Measurements from ENCODE around the gene CACNA1C. TPM values are rescaled to one million over a fixed set of nuclear protein-coding genes. Genes with fewer than 3 reads are reported as not detected.

Gene CACNA1C
- total RNA-seq, 1 donor from 2014 or later = 1.3 TPM

- H3K36me3 ChIP-seq (ENCODE audit: control insufficient read depth, insufficient read depth, low read length) = no peaks in the 10 kb centered on the region
- H3K27me3 ChIP-seq (ENCODE audit: control insufficient read depth, insufficient read depth, low read length) = peaks cover 12% of the 10 kb centered on the region
- no peak for DNase-seq (ENCODE audit: low read depth)
- TF ChIP-seq, protein P1, sequence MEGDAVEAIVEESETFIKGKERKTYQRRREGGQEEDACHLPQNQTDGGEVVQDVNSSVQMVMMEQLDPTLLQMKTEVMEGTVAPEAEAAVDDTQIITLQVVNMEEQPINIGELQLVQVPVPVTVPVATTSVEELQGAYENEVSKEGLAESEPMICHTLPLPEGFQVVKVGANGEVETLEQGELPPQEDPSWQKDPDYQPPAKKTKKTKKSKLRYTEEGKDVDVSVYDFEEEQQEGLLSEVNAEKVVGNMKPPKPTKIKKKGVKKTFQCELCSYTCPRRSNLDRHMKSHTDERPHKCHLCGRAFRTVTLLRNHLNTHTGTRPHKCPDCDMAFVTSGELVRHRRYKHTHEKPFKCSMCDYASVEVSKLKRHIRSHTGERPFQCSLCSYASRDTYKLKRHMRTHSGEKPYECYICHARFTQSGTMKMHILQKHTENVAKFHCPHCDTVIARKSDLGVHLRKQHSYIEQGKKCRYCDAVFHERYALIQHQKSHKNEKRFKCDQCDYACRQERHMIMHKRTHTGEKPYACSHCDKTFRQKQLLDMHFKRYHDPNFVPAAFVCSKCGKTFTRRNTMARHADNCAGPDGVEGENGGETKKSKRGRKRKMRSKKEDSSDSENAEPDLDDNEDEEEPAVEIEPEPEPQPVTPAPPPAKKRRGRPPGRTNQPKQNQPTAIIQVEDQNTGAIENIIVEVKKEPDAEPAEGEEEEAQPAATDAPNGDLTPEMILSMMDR (IDR thresholded peaks at IDR 0.05; ENCODE audit: insufficient read depth, low read length, poor library complexity, severe bottlenecking) = no peak
- H3K4me3 ChIP-seq (ENCODE audit: low read depth, low read length) = no peak overlapping the region
Observed at GRCh38 chr12:2300886-2301285, 248.1 kb downstream of the CACNA1C start.

- no peak for DNase-seq (ENCODE audit: low read depth)
- Histone ChIP-seq H3K4me3 (ENCODE audit: low read depth, low read length) (no peak overlapping the region), H3K36me3 (ENCODE audit: control insufficient read depth, insufficient read depth, low read length) (no peaks in the 10 kb centered on the region), H3K27me3 (ENCODE audit: control insufficient read depth, insufficient read depth, low read length) (peaks cover 12% of the 10 kb centered on the region)
- TF ChIP-seq, protein P1 (IDR thresholded peaks at IDR 0.05; ENCODE audit: insufficient read depth, low read length, poor library complexity, severe bottlenecking) = no peak
Observed at GRCh38 chr12:2301531-2302461, 249.0 kb downstream of the CACNA1C start.

DNA sequence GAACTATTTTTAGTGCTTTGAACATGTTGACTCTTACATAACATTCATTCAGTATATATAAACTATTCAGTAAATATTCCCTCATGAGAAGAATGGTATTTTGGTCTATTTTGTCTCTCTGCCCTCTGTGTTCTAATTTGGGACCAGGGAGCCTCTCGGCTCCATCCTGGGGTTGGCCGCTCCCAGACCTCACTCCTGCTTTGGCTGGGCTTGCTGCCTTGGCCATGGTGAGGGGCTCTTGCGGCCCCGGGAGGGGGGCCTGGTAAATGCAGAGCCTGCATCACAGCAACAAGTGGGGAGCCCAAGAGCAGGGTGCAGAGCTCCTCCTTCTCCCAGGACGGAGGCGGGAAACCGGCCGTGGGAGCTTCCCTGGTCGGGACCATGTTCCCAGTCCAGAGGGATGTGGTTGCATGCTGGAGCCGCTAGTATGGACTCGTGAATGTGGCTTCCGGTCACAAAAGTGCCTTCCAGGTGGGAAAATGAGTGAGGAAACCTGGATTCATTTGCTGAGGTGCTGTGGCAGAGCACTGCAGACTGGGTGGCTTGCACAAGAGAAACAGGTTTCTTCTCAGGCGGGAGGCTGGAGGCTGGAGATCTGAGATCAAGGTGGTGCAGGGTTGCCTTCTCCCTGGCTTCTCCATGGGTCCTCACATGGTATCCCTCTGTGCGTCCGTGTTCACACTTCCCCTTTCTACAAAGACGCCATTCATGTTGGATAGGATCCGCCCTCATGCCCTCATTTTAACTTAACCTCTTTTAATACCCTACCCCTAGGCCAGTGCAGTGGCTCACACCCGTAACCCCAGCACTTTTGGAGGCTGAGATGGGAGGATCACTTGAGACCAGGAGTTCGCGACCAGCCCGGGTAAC is 250.2 kb downstream of the CACNA1C start:
- TF ChIP-seq, protein P1 (IDR thresholded peaks at IDR 0.05; ENCODE audit: insufficient read depth, low read length, poor library complexity, severe bottlenecking) = no peak
- DNase-seq (ENCODE audit: low read depth) = no peak
- Histone ChIP-seq H3K27me3 (ENCODE audit: control insufficient read depth, insufficient read depth, low read length) (peaks cover 12% of the 10 kb centered on the region), H3K4me3 (ENCODE audit: low read depth, low read length) (no peak overlapping the region), H3K36me3 (ENCODE audit: control insufficient read depth, insufficient read depth, low read length) (no peaks in the 10 kb centered on the region)

GRCh38 chr12:2304223-2304622 is 251.4 kb downstream of the CACNA1C start:
- no peak overlapping the region for H3K4me3 ChIP-seq (ENCODE audit: low read depth, low read length)
- H3K27me3 ChIP-seq (ENCODE audit: control insufficient read depth, insufficient read depth, low read length) = peaks cover 12% of the 10 kb centered on the region
- no peaks in the 10 kb centered on the region for H3K36me3 ChIP-seq (ENCODE audit: control insufficient read depth, insufficient read depth, low read length)
- DNase-seq (ENCODE audit: low read depth) = no peak
- TF ChIP-seq, protein P1 (IDR thresholded peaks at IDR 0.05; ENCODE audit: insufficient read depth, low read length, poor library complexity, severe bottlenecking) = no peak

- no peak for DNase-seq (ENCODE audit: low read depth)
- peaks cover 12% of the 10 kb centered on the region for H3K27me3 ChIP-seq (ENCODE audit: control insufficient read depth, insufficient read depth, low read length)
Observed at GRCh38 chr12:2306012-2306411, 253.2 kb downstream of the CACNA1C start.

More at GRCh38 chr12:2306012-2306411, 253.2 kb downstream of the CACNA1C start:
- Histone ChIP-seq H3K36me3 (ENCODE audit: control insufficient read depth, insufficient read depth, low read length) (no peaks in the 10 kb centered on the region), H3K4me3 (ENCODE audit: low read depth, low read length) (no peak overlapping the region)
- TF ChIP-seq, protein P1 (IDR thresholded peaks at IDR 0.05; ENCODE audit: insufficient read depth, low read length, poor library complexity, severe bottlenecking) = no peak

All from kidney epithelial cell (primary cell).